Muscle layer of colon (tissue), 2 donors: ENCODE results near the gene LZTS3.
"Not testable (repeated sequence)": the region's sequence is repeated elsewhere in the genome, so short reads cannot be mapped to it uniquely, and the experiment has no call there.

Experiments
- H3K27ac ChIP-seq: one replicate; pipeline ENCODE4 v1.7.0; 2013; ENCODE audit warnings: low read depth, mild to moderate bottlenecking, low read length, moderate library complexity
- H3K27me3 ChIP-seq, 2 donors: one replicate each; pipeline ENCODE4 v1.7.0; 2013; ENCODE audit warnings: low read length in 2 of 2, mild to moderate bottlenecking in 2 of 2; ENCODE audit not compliant: insufficient read depth in 2 of 2, control insufficient read depth in 1 of 2
- H3K36me3 ChIP-seq: one replicate; pipeline ENCODE4 v1.7.0; 2013; ENCODE audit warnings: mild to moderate bottlenecking, low read length; ENCODE audit not compliant: insufficient read depth
- H3K4me1 ChIP-seq: one replicate; pipeline ENCODE4 v1.7.0; 2013; ENCODE audit warnings: mild to moderate bottlenecking, low read length; ENCODE audit not compliant: insufficient read depth
- H3K4me3 ChIP-seq, 2 donors: one replicate each; pipeline ENCODE4 v1.7.0; 2013; ENCODE audit warnings: low read length in 2 of 2, low read depth in 1 of 2, mild to moderate bottlenecking in 1 of 2, moderate library complexity in 1 of 2
- H3K9ac ChIP-seq: one replicate; pipeline ENCODE4 v1.7.0; 2013; ENCODE audit warnings: low read length
- H3K9me3 ChIP-seq: one replicate; pipeline ENCODE4 v1.7.0; 2013; ENCODE audit warnings: mild to moderate bottlenecking, low read length
- donor health status: abdominal sarcoma.
- donor health status: Adenocarcinoma of cecum.

LZTS3 gene

GRCh38 chr20:3164043-3164762 lies 9.1 kb downstream of the LZTS3 start:
- Histone ChIP-seq H3K4me1 (no peaks in the 10 kb centered on the region), H3K9me3 (no peaks in the 10 kb centered on the region), H3K27ac (no peak overlapping the region), H3K4me3 (no peak overlapping the region), H3K27me3 (peaks cover 0 to 11% of the 10 kb centered on the region in 2 donors), H3K9ac (no peak overlapping the region), H3K36me3 (no peaks in the 10 kb centered on the region)

GRCh38 chr20:3163099-3164042 lies 10.0 kb downstream of the LZTS3 start:
- H3K9ac ChIP-seq, result no peak overlapping the region
- no peak overlapping the region for H3K4me3 ChIP-seq
- H3K4me1 ChIP-seq, result peaks cover 5% of the 10 kb centered on the region
- H3K27me3 ChIP-seq, result peaks cover 0 to 9% of the 10 kb centered on the region in 2 donors
- no peaks in the 10 kb centered on the region for H3K36me3 ChIP-seq
- H3K27ac ChIP-seq, result no peak overlapping the region
- no peaks in the 10 kb centered on the region for H3K9me3 ChIP-seq

- Histone ChIP-seq H3K4me3 (no peak overlapping the region), H3K36me3 (no peaks in the 10 kb centered on the region), H3K27me3 (no peaks in the 10 kb centered on the region), H3K9ac (no peak overlapping the region), H3K27ac (no peak overlapping the region), H3K4me1 (peaks cover 16% of the 10 kb centered on the region), H3K9me3 (no peaks in the 10 kb centered on the region)
Measured at GRCh38 chr20:3162080-3162611, 11.2 kb downstream of the LZTS3 start.

GRCh38 chr20:3161316-3162079 lies 11.9 kb downstream of the LZTS3 start:
- no peaks in the 10 kb centered on the region for H3K27me3 ChIP-seq
- H3K9ac ChIP-seq, result no peak overlapping the region
- no peaks in the 10 kb centered on the region for H3K36me3 ChIP-seq
- H3K9me3 ChIP-seq, result no peaks in the 10 kb centered on the region
- no peak overlapping the region for H3K27ac ChIP-seq
- peaks cover 22% of the 10 kb centered on the region for H3K4me1 ChIP-seq
- no peak overlapping the region for H3K4me3 ChIP-seq

GRCh38 chr20:3160418-3160817 lies 12.9 kb downstream of the LZTS3 start:
- Histone ChIP-seq H3K4me1 (peaks cover 25% of the 10 kb centered on the region), H3K4me3 (peak overlapping the region in 1 of 2 donors; percentile 84), H3K9ac (no peak overlapping the region), H3K36me3 (no peaks in the 10 kb centered on the region), H3K27ac (no peak overlapping the region), H3K27me3 (no peaks in the 10 kb centered on the region), H3K9me3 (no peaks in the 10 kb centered on the region)

- no peaks in the 10 kb centered on the region for H3K36me3 ChIP-seq
- H3K4me1 ChIP-seq, result peaks cover 28% of the 10 kb centered on the region
- H3K4me3 ChIP-seq, result peak overlapping the region; percentile 84 to 95
- no peaks in the 10 kb centered on the region for H3K9me3 ChIP-seq
- H3K27ac ChIP-seq, result peak overlapping the region; percentile 77
- H3K27me3 ChIP-seq, result no peaks in the 10 kb centered on the region
- H3K9ac ChIP-seq, result peak overlapping the region; percentile 98
Measured at GRCh38 chr20:3158968-3159431, 14.3 kb downstream of the LZTS3 start.

- no peaks in the 10 kb centered on the region for H3K36me3 ChIP-seq
- H3K4me3 ChIP-seq, result no peak overlapping the region
- peaks cover 38% of the 10 kb centered on the region for H3K4me1 ChIP-seq
- H3K27me3 ChIP-seq, result no peaks in the 10 kb centered on the region
- H3K9ac ChIP-seq, result peak overlapping the region; percentile 23
- H3K27ac ChIP-seq, result no peak overlapping the region
- no peaks in the 10 kb centered on the region for H3K9me3 ChIP-seq
Measured at GRCh38 chr20:3157817-3158216, 15.5 kb downstream of the LZTS3 start.

- no peak overlapping the region for H3K4me3 ChIP-seq
- no peaks in the 10 kb centered on the region for H3K9me3 ChIP-seq
- H3K9ac ChIP-seq, result peak overlapping the region; percentile 23
- no peak overlapping the region for H3K27ac ChIP-seq
- H3K27me3 ChIP-seq, result no peaks in the 10 kb centered on the region
- H3K36me3 ChIP-seq, result no peaks in the 10 kb centered on the region
- H3K4me1 ChIP-seq, result peaks cover 38% of the 10 kb centered on the region
Measured at GRCh38 chr20:3156811-3157619, 16.3 kb downstream of the LZTS3 start.

GRCh38 chr20:3152057-3152644 lies 21.2 kb downstream of the LZTS3 start:
- H3K27ac ChIP-seq, result not testable (repeated sequence)
- peaks cover 22% of the 10 kb centered on the region for H3K4me1 ChIP-seq

GRCh38 chr20:3150908-3151307 lies 22.4 kb downstream of the LZTS3 start:
- H3K36me3 ChIP-seq, result peaks cover 29% of the 10 kb centered on the region
- no peaks in the 10 kb centered on the region for H3K9me3 ChIP-seq
- no peaks in the 10 kb centered on the region for H3K27me3 ChIP-seq
- H3K27ac ChIP-seq, result no peak overlapping the region
- H3K9ac ChIP-seq, result no peak overlapping the region
- H3K4me3 ChIP-seq, result no peak overlapping the region
- peaks cover 13% of the 10 kb centered on the region for H3K4me1 ChIP-seq

More at GRCh38 chr20:3152057-3152644, 21.2 kb downstream of the LZTS3 start:
- not testable (repeated sequence) for H3K27me3 ChIP-seq, H3K9ac ChIP-seq, H3K4me3 ChIP-seq, H3K9me3 ChIP-seq
- peaks cover 21% of the 10 kb centered on the region for H3K36me3 ChIP-seq
